ENCODE measurements around the gene PRRX1.

PRRX1 gene

GRCh38 chr1:170734412-170735175, 70.7 kb downstream of the PRRX1 start:
- peak; percentile 50; the same call in 1 of the 2 replicates for TF ChIP-seq ZC3H10 (CRISPR knock-in tag; IDR thresholded peaks at IDR 0.05)
- TF ChIP-seq ZNF8 (CRISPR knock-in tag; IDR thresholded peaks at IDR 0.05), result no peak
- 0 out of 3 replicates have a peak, but pooled peaks have one; percentile 6 for ATAC-seq

GRCh38 chr1:170735366-170736263, 71.7 kb downstream of the PRRX1 start:
- TF ChIP-seq ESRRG (CRISPR knock-in tag; IDR thresholded peaks at IDR 0.05) (no peak), TCF4 (CRISPR knock-in tag; IDR thresholded peaks at IDR 0.05; ENCODE audit: borderline replicate concordance) (no peak), ZFP30 (CRISPR knock-in tag; IDR thresholded peaks at IDR 0.05) (no peak), RARB (CRISPR knock-in tag; IDR thresholded peaks at IDR 0.05) (no peak), ZNF70 (CRISPR knock-in tag; IDR thresholded peaks at IDR 0.05) (no peak), ZNF8 (CRISPR knock-in tag; IDR thresholded peaks at IDR 0.05) (no peak), CREB5 (CRISPR knock-in tag; IDR thresholded peaks at IDR 0.05; ENCODE audit: low read depth) (no peak), ISL1 (CRISPR knock-in tag; IDR thresholded peaks at IDR 0.05) (no peak), POU6F1 (CRISPR knock-in tag; IDR thresholded peaks at IDR 0.05; ENCODE audit: borderline replicate concordance, low read depth) (no peak), OSR1 (CRISPR knock-in tag; IDR thresholded peaks at IDR 0.05) (no peak), ZC3H10 (CRISPR knock-in tag; IDR thresholded peaks at IDR 0.05) (no peak), BACH2 (CRISPR knock-in tag; IDR thresholded peaks at IDR 0.05; ENCODE audit: borderline replicate concordance) (no peak), TOX (CRISPR knock-in tag; IDR thresholded peaks at IDR 0.05; ENCODE audit: borderline replicate concordance) (no peak), ZFP3 (CRISPR knock-in tag; IDR thresholded peaks at IDR 0.05) (no peak), CSRNP3 (CRISPR knock-in tag; IDR thresholded peaks at IDR 0.05) (no peak), GLIS3 (CRISPR knock-in tag; IDR thresholded peaks at IDR 0.05) (no peak), ZNF565 (CRISPR knock-in tag; conservative IDR thresholded peaks at IDR 0.05; ENCODE audit: low read depth) (no peak), CSDC2 (CRISPR knock-in tag; IDR thresholded peaks at IDR 0.05) (no peak)
- no peak for ATAC-seq

- ATAC-seq, result no peak
- TF ChIP-seq OSR1 (CRISPR knock-in tag; IDR thresholded peaks at IDR 0.05) (no peak), RARB (CRISPR knock-in tag; IDR thresholded peaks at IDR 0.05) (0 out of 2 replicates have a peak, but pooled peaks have one; percentile 8), TOX (CRISPR knock-in tag; IDR thresholded peaks at IDR 0.05; ENCODE audit: borderline replicate concordance) (peak; percentile 73; the same call in 1 of the 2 replicates), ZC3H10 (CRISPR knock-in tag; IDR thresholded peaks at IDR 0.05) (peak; percentile 56), ESRRG (CRISPR knock-in tag; IDR thresholded peaks at IDR 0.05) (no peak), ARNTL (CRISPR knock-in tag; IDR thresholded peaks at IDR 0.05; ENCODE audit: borderline replicate concordance, low read depth) (no peak), PATZ1 (CRISPR knock-in tag; IDR thresholded peaks at IDR 0.05; ENCODE audit: borderline replicate concordance) (no peak), CSRNP3 (CRISPR knock-in tag; IDR thresholded peaks at IDR 0.05) (no peak), ZNF70 (CRISPR knock-in tag; IDR thresholded peaks at IDR 0.05) (no peak)
Measured at GRCh38 chr1:170739803-170740202, 75.9 kb downstream of the PRRX1 start.
